ENCODE measurements around the gene GGN. TPM values are rescaled to one million over a fixed set of nuclear protein-coding genes. Genes with fewer than 3 reads are reported as not detected.

Gene GGN
- total and polyA plus RNA-seq, 9 of the 15 experiments (the other 6 are each of a cell fraction or from before 2014, with no cell fraction given) = 0.15 to 0.33 TPM; not detected in 7

- ATAC-seq (no peak), FAIRE-seq (no peak), DNase-seq (ENCODE audit: extremely low read depth in 1 of 4, low spot score in 3 of 4) (no peak)
- no peak overlapping the region for H3K27ac ChIP-seq (ENCODE audit: extremely low read depth, low read depth, low read length)
- H3K4me3 ChIP-seq = no peak overlapping the region
- 35% methylated on average over 7 of the region's 9 CpGs for WGBS (ENCODE audit: insufficient coverage, low coverage, missing lambda C conversion rate)
- H3K9me1 ChIP-seq (ENCODE audit: control insufficient read depth, insufficient read depth, low read length) = no peaks in the 10 kb centered on the region
- H3K27me3 ChIP-seq (ENCODE audit: control insufficient read depth in 2 of 2, insufficient read depth in 2 of 2, low read length in 2 of 2) = no peaks in the 10 kb centered on the region
- H4K20me1 ChIP-seq (replicated peaks; ENCODE audit: control insufficient read depth, insufficient read depth, low read length) = no peaks in the 10 kb centered on the region
- ChIA-PET CTCF (ENCODE audit: low intra/inter-chr PET ratio) (no interaction called here), POLR2A (interaction anchor here (0.5 kb wide), 1 partner anchor 22 kb away, joined by 4 read pairs; no protein-coding TSS in a partner anchor)
- in situ Hi-C loops (cut with MboI) = no loop called here
- intact Hi-C loops (cut with micrococcal nuclease) = no loop called here
- H3K4me1 ChIP-seq (replicated peaks in 1 of 2; ENCODE audit: control insufficient read depth in 2 of 2, insufficient read depth in 2 of 2, low read length in 2 of 2) = peaks cover 3 to 28% of the 10 kb centered on the region in 2 experiments; a peak in 4 of 5 replicates
- H3K36me3 ChIP-seq (ENCODE audit: control insufficient read depth, insufficient read depth, low read length) = no peaks in the 10 kb centered on the region
- no peak for TF ChIP-seq KDM4B (IDR thresholded peaks at IDR 0.05; ENCODE audit: borderline replicate concordance in 2 of 2, low read depth in 1 of 2)
- no peak for TF ChIP-seq GTF2A2 (tag; IDR thresholded peaks at IDR 0.05)
- no peak for TF ChIP-seq ZBTB43 (CRISPR knock-in tag; IDR thresholded peaks at IDR 0.05)
- no peak for TF ChIP-seq ZNF717 (CRISPR knock-in tag; IDR thresholded peaks at IDR 0.05)
- TF ChIP-seq CEBPB (tag; IDR thresholded peaks at IDR 0.05) = no peak
- no peak overlapping the region for H2AFZ ChIP-seq (ENCODE audit: low read depth, low read length)
- H3K79me2 ChIP-seq (ENCODE audit: control insufficient read depth, insufficient read depth, low read length) = peaks cover 10% of the 10 kb centered on the region; the same call in 2 of the 3 replicates
- BruUV-seq (replicated peaks) = no TSS peak
- H3K9ac ChIP-seq (ENCODE audit: insufficient read depth in 1 of 2, low read depth in 2 of 2, low read length in 2 of 2) = peak overlapping the region in 1 of 2 experiments; percentile 71; a peak in 2 of 4 replicates
- 0 out of 2 replicates have a peak, but pooled peaks cover 2% of the 10 kb centered on the region for H3K9me3 ChIP-seq (replicated peaks; ENCODE audit: control insufficient read depth, insufficient read depth, low read depth, low read length)
- no peak overlapping the region for H3K4me2 ChIP-seq (ENCODE audit: insufficient read depth, low read length)
Measured at GRCh38 chr19:38399081-38399480, 11.2 kb upstream of the GGN start.

Data from K562 (cell line).